ENCODE measurements around the gene ELL2. TPM values are rescaled to one million over a fixed set of nuclear protein-coding genes. Genes with fewer than 3 reads are reported as not detected.
A peak's percentile ranks its signal among the peaks of the same experiment; 100 is the strongest.

ELL2 gene
- total and polyA plus RNA-seq, 2 of the 13 experiments (the other 11 are each of a cell fraction or from before 2014, with no cell fraction given), result 78.9 to 97.1 TPM

DNA sequence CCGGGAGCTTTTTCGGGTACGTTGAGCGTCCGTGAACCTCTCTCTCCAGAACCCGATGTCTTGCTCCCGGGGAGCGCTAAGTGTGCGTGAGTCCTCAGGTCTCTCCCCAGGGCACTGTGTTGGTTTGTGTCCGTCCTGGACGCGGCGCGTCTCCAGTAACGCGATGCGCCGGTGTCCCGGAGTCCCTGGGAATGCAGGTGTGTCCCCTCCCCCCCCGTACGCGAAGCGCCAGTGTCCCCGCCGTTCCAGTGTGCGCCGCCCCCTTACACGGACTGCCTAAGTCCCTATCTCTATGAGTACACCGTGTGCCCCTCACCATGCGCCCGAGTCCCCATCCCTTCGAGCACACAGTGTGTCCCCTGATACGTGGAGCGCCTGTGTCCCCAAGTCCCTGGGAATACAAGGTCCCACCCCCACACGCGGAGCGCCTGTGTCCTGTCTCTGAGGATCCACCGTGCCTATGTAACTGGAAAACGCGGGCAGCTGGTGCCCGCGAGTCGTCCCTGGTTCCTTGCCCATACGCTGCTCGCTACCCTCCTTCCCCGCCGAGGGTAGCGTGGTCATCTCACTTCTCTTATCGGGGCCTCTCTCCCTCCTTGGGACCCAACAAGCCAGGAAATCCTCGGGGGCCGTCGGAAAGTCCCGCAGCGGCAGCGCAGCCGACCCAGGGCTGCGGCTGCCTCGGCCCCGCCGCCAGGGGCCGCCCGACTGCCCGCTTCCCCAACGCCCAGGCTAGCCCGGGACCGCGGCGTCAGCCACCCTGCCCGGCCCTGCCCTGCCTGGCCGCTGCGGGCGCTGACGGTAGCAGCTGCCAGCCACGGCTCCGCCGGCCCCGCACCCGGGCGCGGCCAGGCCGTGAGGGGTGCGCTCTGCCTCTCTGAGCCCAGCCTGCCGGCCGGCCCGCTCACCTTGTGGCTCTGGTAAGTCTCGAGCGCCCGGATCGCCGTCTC is 709 bp downstream of the ELL2 start (continued):
- TF ChIP-seq, protein P1, sequence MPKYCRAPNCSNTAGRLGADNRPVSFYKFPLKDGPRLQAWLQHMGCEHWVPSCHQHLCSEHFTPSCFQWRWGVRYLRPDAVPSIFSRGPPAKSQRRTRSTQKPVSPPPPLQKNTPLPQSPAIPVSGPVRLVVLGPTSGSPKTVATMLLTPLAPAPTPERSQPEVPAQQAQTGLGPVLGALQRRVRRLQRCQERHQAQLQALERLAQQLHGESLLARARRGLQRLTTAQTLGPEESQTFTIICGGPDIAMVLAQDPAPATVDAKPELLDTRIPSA (CRISPR knock-in tag; IDR thresholded peaks at IDR 0.05; ENCODE audit: borderline replicate concordance), result 0 out of 2 replicates have a peak, but pooled peaks have one; percentile 13
- TF ChIP-seq ZKSCAN1 (IDR thresholded peaks at IDR 0.05; ENCODE audit: low read length) (no peak; the same call in 1 of the 2 replicates), ZNF253 (CRISPR knock-in tag; IDR thresholded peaks at IDR 0.05; ENCODE audit: borderline replicate concordance) (peak; percentile 27; the same call in 1 of the 2 replicates), RBM39 (IDR thresholded peaks at IDR 0.05; ENCODE audit: low read depth, low read length, poor library complexity, severe bottlenecking) (peak; percentile 38), GABPB1 (CRISPR knock-in tag; IDR thresholded peaks at IDR 0.05) (no peak), HOXA9 (CRISPR knock-in tag; IDR thresholded peaks at IDR 0.05; ENCODE audit: borderline replicate concordance) (no peak), TAF15 (IDR thresholded peaks at IDR 0.05; ENCODE audit: low read depth, low read length, poor library complexity, severe bottlenecking) (peak; percentile 43), PRMT3 (CRISPR knock-in tag; IDR thresholded peaks at IDR 0.05; ENCODE audit: borderline replicate concordance, low read depth) (no peak), ZNF891 (CRISPR knock-in tag; IDR thresholded peaks at IDR 0.05) (no peak), AGO2 (optimal IDR thresholded peaks at IDR 0.05; ENCODE audit: low read depth, low read length) (peak; percentile 98), HOXA5 (CRISPR knock-in tag; IDR thresholded peaks at IDR 0.05) (0 out of 2 replicates have a peak, but pooled peaks have one; percentile 43), SP1 (IDR thresholded peaks at IDR 0.05) (no peak), SP1 (CRISPR knock-in tag; IDR thresholded peaks at IDR 0.05) (no peak), IRX3 (CRISPR knock-in tag; IDR thresholded peaks at IDR 0.05; ENCODE audit: borderline replicate concordance, low read depth) (no peak), NFYB (CRISPR knock-in tag; IDR thresholded peaks at IDR 0.05) (no peak), KAT8 (CRISPR knock-in tag; IDR thresholded peaks at IDR 0.05) (no peak), GLI4 (CRISPR knock-in tag; IDR thresholded peaks at IDR 0.05; ENCODE audit: borderline replicate concordance) (0 out of 2 replicates have a peak, but pooled peaks have one; percentile 15), ETV6 (CRISPR knock-in tag; conservative IDR thresholded peaks at IDR 0.05) (no peak), HNF4G (IDR thresholded peaks at IDR 0.05; ENCODE audit: borderline replicate concordance, low read depth, low read length) (no peak), HNF4G (CRISPR knock-in tag; IDR thresholded peaks at IDR 0.05; ENCODE audit: borderline replicate concordance, low read depth) (no peak), RELA (CRISPR knock-in tag; IDR thresholded peaks at IDR 0.05) (no peak)
- TF ChIP-seq, protein P2, sequence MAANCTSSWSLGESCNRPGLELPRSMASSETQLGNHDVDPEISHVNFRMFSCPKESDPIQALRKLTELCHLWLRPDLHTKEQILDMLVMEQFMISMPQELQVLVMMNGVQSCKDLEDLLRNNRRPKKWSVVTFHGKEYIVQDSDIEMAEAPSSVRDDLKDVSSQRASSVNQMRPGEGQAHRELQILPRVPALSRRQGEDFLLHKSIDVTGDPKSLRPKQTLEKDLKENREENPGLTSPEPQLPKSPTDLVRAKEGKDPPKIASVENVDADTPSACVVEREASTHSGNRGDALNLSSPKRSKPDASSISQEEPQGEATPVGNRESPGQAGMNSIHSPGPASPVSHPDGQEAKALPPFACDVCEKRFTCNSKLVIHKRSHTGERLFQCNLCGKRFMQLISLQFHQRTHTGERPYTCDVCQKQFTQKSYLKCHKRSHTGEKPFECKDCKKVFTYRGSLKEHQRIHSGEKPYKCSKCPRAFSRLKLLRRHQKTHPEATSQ (CRISPR knock-in tag; IDR thresholded peaks at IDR 0.05; ENCODE audit: borderline replicate concordance), result no peak
- TF ChIP-seq, protein P3, sequence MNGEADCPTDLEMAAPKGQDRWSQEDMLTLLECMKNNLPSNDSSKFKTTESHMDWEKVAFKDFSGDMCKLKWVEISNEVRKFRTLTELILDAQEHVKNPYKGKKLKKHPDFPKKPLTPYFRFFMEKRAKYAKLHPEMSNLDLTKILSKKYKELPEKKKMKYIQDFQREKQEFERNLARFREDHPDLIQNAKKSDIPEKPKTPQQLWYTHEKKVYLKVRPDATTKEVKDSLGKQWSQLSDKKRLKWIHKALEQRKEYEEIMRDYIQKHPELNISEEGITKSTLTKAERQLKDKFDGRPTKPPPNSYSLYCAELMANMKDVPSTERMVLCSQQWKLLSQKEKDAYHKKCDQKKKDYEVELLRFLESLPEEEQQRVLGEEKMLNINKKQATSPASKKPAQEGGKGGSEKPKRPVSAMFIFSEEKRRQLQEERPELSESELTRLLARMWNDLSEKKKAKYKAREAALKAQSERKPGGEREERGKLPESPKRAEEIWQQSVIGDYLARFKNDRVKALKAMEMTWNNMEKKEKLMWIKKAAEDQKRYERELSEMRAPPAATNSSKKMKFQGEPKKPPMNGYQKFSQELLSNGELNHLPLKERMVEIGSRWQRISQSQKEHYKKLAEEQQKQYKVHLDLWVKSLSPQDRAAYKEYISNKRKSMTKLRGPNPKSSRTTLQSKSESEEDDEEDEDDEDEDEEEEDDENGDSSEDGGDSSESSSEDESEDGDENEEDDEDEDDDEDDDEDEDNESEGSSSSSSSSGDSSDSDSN (CRISPR knock-in tag; IDR thresholded peaks at IDR 0.05), result no peak; the same call in none of the 2 replicates
- TF ChIP-seq, protein P4, sequence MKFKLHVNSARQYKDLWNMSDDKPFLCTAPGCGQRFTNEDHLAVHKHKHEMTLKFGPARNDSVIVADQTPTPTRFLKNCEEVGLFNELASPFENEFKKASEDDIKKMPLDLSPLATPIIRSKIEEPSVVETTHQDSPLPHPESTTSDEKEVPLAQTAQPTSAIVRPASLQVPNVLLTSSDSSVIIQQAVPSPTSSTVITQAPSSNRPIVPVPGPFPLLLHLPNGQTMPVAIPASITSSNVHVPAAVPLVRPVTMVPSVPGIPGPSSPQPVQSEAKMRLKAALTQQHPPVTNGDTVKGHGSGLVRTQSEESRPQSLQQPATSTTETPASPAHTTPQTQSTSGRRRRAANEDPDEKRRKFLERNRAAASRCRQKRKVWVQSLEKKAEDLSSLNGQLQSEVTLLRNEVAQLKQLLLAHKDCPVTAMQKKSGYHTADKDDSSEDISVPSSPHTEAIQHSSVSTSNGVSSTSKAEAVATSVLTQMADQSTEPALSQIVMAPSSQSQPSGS (CRISPR knock-in tag; IDR thresholded peaks at IDR 0.05), result no peak

Measured in HepG2 (cell line).